Sciatic nerve (tissue), 2 donors: ENCODE measurements around the gene PEAK3. TPM values are rescaled to one million over a fixed set of nuclear protein-coding genes. Genes with fewer than 3 reads are reported as not detected.

Experiments used
- ATAC-seq: fragments of 200-7000 bp; cut with Tn5 transposase; one replicate; pipeline ENCODE4 v1.9.1; 2020; ENCODE audit warnings: mild to moderate bottlenecking, moderate library complexity
- DNase-seq: peaks from one replicate; pipeline ENCODE4 v3.0.0-alpha.2; 2020; ENCODE audit warnings: low spot score
- intact Hi-C: fragments of 100-400 bp; cut with DNase I; formaldehyde crosslinking; loops from one replicate; pipeline ENCODE4 v1.14.2; 2022
- total RNA-seq: library from RNA; stranded (reverse); fragmentation: NEBNext Ultra II Directional; extraction: Animal tissue kit (Norgen Biotek cat#: 25700); gene quantifications from one replicate; pipeline ENCODE4 v1.2.1, GENCODE V29; 2021
- donor health status: DM: no; HTN: no; CAD: no.
- donor health status: DM: no; HTN: no; CAD: no.

The PEAK3 gene, protein sequence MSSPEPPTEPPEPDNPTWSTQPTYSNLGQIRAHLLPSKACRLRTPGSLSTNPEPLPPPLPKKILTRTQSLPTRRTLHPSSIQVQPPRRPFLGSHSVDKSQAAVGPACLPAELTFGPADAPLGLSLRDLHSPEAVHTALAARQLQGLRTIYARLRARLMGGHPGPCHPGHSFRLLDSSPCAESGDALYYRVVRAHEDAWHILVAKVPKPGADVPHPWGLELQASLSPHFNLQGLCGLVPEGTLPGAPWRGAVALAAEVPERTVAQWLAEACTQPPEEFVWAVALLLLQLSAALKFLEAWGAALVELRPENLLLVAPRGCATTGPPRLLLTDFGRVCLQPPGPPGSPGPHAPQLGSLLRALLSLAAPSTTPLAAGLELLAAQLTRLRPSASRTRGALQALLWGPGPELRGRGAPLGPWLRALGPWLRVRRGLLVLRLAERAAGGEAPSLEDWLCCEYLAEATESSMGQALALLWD
- total RNA-seq = 0.71 TPM

DNA sequence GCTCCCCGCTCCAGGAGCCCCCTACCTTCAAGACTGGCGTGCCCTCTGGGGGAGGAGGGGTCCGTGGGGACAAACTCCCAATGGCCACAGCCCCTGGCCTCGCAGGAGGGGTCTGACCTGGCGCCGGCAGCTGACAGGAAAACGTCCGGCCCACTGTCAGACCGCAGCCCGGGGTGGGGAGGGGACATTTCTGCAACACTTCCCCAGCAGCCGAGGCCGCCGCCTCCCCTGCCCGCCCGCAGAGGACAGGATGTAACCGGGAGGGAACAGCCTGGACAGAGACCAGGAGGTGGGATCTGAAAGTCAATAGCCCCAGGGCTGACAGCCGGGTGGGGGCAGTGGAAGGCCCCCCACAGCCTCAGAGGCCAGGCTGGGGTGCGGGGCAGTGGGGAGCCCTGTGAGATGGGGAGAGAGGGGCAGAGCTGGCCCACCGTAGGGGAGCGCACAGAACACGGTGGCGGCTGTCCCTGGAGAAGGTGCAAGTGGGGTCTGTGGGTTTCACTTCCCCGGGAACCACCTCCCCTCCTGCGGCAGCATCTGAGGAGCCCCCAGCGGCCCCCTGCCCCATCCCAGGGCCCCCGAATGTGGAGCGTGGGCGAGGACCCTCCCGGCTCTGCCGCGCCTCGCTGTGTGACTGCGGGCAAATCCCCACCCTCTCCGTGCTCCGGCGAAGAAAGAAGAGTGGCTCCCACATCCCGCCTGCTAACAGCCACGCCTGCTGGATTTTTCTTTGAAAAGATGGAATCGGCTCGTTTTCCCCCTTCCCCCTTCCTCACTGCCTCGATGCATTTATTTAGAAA is at the start of gene PEAK3:
Gene PEAK3 (minus strand): TSS at position 114 of the 800 bp plus-strand sequence. CDS start 1,244 bp downstream, outside the sequence.
- peak; percentile 81 for DNase-seq
- peak; percentile 90 for ATAC-seq

GRCh38 chr19:2330632-2331284 is 48.8 kb upstream of the PEAK3 start:
- no peak for DNase-seq

More for the DNA sequence above, at the start of gene PEAK3:
- intact Hi-C loops = no loop called here

DNA sequence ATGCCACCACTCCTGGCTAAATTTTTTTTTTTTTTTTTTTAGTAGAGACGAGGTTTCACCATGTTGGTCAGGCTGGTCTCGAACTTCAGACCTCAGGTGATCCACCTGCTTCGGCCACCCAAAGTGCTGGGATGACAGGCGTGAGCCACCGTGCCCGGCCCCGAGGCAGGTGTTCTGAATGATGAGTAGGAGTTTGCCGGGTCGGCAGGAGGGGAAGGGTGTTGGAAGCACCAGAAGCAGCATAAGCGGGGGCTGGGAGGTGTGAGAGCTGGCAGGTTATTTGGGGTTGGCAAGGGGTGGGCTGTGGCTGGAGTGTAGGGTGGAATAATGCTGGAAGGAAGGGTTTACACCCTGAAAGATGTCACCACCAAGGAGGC is 48.3 kb upstream of the PEAK3 start:
- no peak for ATAC-seq
- intact Hi-C loops = no loop called here
- DNase-seq = no peak

More at GRCh38 chr19:2330632-2331284, 48.8 kb upstream of the PEAK3 start:
- intact Hi-C loops = no loop called here
- ATAC-seq = no peak

DNA sequence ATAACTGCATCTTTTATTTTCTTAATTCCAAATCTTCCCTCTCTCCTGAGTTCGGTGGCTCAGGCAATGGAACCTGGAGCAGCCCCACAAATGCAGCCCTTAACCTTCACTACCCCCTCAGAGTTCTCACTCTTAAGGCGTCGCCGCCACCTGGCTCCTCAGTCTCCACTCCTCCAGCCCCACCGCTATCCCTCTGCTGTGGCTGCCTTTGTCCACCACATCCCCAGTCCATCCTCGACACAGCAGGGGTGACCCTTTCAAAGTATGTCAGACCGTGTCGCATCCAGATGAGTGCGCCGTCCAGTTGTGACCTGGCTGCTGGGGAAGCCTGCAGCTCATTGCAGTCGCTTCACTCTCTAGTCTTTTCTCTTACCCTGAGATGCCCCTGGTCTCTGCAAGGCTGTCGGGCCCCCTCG is 47.5 kb upstream of the PEAK3 start:
- DNase-seq (no peak), ATAC-seq (no peak)
- intact Hi-C loops = no loop called here

DNA sequence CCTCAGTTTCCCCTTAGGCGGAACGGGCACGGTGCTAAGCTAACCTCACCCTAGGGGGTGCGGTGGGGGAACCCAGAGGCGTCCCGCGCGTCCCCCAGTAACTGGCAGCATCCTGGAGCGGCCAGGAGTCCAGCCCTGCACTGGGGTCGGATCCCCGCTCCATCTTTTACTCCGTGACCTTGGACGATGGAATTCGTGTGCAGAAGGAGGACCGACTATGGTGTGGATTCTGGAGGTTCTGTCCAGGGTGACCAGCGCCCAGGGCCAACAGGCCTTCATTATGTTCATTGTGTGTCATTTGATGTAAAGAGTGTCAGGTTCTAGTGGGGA is 47.1 kb upstream of the PEAK3 start:
- intact Hi-C loops = no loop called here
- no peak for DNase-seq
- ATAC-seq = no peak

DNA sequence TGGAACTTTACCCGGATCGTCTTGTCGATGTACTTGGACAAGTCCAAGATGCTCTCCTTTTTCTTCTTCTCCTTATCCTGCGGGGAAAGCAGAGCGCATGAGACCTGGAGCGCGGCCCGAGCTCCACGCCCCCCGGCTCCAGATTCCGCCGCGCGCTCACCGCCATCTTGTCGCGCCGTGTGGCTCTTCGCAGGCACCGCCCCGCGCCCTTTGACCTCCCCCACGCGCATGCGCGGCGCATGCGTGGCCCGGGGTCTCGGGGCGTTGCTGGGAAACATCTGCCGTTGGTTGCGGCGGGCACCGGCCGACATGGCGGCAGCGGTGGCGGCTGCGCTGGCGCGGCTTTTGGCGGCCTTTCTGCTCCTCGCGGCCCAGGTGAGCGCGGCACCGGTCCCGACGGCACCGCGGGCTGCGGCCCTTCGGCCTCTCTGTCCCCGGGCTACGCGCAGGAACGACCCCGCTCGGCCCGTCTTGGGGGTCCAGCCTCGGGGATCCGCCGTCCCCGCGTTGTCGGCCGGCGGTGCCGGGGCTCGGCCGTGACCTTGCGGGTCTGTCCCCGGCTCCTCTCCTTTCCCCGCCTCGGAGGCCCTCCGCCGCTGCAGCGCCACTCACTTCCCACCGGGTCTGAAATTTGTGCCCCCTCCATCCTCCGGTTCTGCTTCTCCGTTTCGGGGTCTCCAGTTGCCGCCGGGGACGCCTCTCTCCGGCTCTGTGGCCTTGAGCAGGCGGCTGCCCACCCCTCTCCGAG is 46.6 kb upstream of the PEAK3 start, which contains the start of the genes LSM7 and SPPL2B:
Gene LSM7 (minus strand): TSS at position 186 of the 748 bp plus-strand sequence. CDS start 20 bp downstream, at position 166.
Gene SPPL2B (plus strand): TSS at position 284 of the 748 bp plus-strand sequence. CDS start 26 bp downstream, at position 310.
- DNase-seq = peak; percentile 95
- peak; percentile 96 for ATAC-seq
- intact Hi-C loops = no loop called here

DNA sequence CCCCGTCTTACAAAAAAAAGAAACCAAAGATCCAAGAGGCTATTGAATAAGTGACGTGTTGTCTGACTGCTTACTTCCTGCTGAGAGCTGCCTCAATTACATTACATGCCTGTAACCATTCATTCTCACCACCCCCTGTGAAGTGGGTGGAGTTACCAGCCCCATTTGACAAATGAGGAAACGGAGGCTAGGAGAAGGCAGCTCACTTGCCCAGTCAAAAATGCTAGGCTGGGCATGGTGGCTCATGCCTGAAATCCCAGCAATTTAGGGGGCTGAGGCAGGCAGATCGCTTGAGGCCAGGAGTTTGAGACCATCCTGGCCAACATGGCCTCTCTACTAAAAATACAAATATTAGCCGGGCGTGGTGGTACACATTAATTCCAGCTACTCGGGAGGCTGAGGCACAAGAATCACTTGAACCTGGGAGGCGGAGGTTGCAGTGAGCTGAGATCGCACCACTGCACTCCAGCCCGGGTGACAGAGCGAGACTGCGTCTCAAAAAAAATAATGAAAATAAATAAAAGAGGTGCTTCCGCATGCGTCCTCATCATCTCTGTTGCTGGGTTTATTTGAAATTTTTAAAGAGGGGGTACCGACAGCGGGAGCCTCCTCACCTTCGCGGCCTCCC is 45.9 kb upstream of the PEAK3 start:
- ATAC-seq = peak; percentile 38
- intact Hi-C loops = no loop called here
- DNase-seq = no peak

GRCh38 chr19:2326699-2327360 is 44.9 kb upstream of the PEAK3 start:
- ATAC-seq (no peak), DNase-seq (no peak)
- intact Hi-C loops = no loop called here

DNA sequence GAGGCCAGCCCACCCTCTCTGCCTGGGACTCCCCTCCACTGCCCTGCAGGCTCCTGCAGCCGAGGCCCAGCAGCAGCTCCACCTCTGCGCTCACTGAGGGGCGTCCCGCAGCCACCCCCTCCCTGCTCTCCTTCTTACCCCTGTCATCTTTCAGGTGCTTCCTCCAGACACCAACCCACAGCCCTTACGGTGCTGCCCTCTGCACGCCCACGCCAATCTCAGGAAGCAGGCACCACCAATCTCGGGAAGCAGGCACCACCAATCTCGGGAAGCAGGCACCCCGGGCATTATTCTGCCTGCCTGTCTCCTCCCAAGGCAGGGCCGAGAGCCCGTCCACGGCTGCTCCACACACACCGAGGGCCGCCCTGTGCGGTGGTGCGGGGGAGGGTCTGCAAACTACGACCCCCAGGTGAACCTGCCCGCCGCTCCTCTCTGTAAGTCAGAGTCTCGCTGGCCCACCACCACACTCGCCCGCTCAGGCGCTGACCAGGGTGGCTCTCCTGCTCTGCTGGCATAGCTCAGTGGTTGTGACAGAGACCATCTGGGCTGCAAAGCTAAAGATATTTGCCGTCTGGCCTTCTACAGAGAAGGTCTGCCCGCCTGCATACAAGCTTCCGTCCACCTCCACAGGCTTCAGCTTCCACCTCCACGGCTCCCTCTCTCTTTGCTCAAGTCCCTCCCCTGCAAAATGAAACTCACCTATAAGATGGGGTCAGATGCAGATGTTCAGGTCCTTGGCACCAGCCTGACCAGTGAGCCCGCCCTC is 43.5 kb upstream of the PEAK3 start:
- DNase-seq = no peak
- intact Hi-C loops = no loop called here
- no peak for ATAC-seq

GRCh38 chr19:2324220-2324948 is 42.4 kb upstream of the PEAK3 start:
- DNase-seq (no peak), ATAC-seq (no peak)
- intact Hi-C loops = no loop called here

DNA sequence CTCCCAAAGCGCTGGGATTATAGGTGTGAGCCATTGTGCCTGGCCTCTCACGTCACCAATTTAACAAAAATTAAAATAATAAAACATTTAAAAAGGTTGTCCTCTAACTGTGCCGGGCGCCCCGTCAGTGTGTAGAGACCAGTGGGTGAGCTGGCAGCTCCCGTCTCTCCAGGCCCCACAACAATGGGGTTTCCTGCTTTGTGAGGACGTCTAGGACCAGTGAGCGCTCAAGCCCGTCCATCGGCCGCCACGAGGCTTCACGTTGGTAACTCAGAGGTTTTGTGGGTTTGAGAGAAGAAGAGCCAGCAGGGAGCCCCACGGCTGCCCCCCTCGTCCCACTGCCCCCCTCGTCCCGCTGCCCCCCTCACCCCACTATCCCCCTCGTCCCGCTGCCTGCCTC is 41.7 kb upstream of the PEAK3 start:
- no peak for DNase-seq
- ATAC-seq = no peak
- intact Hi-C loops = no loop called here

- ATAC-seq (no peak), DNase-seq (no peak)
- intact Hi-C loops = no loop called here
These were observed 39.7 kb upstream of the PEAK3 start for GRCh38 chr19:2321565-2322283.

DNA sequence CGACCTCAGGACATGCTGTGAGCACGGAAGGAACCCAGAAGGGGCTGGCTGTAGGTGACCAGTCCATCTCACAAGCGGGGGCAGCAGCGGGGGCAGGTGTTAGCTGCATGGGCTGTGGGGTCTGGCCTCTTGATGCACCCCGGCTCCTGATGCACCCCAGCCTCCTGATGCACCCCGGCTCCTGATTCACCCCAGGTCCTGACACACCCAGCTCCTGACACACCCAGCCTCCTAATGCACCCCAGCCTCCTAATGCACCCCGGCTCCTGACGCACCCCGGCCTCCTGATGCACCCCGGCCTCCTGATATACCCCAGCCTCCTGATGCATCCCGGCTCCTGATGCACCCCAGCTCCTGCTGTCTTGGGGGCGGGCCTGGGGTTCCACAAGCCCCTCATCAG is 39.0 kb upstream of the PEAK3 start:
- intact Hi-C loops = no loop called here
- DNase-seq (no peak), ATAC-seq (no peak)

DNA sequence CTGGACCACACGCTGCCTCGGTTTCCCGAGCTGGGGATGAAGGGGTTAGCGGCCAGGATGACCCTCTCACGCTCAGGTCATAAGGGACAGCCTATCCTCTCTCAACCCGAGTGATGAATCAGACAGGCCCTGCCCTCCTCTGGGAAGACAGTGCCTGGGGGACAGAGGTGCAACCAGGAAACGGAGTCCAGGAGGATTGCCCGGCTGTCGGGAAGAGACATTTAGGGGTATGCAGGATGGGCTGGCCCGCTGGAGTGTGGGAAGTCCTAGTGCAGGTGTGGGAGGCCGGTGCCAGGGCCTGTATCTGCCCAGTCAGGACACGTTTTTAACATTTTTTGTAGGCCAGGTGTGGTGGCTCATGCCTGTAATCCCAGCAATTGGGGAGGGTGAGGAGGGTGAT is 38.1 kb upstream of the PEAK3 start:
- ATAC-seq (no peak), DNase-seq (no peak)
- intact Hi-C loops = no loop called here

GRCh38 chr19:2319551-2319950 is 37.6 kb upstream of the PEAK3 start:
- no peak for ATAC-seq
- no peak for DNase-seq
- intact Hi-C loops = no loop called here

DNA sequence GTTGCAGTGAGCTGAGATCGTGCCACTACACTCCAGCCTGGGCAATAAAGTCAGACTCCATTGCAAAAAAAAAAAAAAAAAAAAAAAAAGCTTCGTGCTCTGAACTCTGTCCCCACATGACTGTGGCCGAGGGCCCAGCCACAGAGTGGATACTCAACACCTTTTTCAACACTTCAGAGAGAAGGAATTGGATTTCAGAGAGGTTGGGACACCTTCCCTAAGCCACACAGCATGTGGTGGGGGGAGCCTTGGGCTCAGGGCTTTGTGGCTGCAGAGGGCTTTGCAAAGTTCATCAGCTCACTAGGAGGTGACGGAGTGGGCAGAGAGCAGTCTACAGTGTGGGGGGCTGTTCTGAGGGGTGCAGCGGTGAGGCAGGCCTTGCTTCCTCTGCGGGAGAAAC is 36.9 kb upstream of the PEAK3 start:
- no peak for ATAC-seq
- intact Hi-C loops = no loop called here
- no peak for DNase-seq
